ENCODE results near the gene SLC39A11. TPM values are rescaled to one million over a fixed set of nuclear protein-coding genes. Genes with fewer than 3 reads are reported as not detected.

The SLC39A11 gene
- total and polyA plus RNA-seq, 2 of the 13 experiments (the other 11 are each of a cell fraction or from before 2014, with no cell fraction given), result 17.2 to 31.5 TPM

GRCh38 chr17:72978593-72979218 lies 113.8 kb downstream of the SLC39A11 start (continued):
- TF ChIP-seq ZUFSP (CRISPR knock-in tag; IDR thresholded peaks at IDR 0.05; ENCODE audit: borderline replicate concordance) (no peak), ZNF207 (IDR thresholded peaks at IDR 0.05; ENCODE audit: borderline replicate concordance) (no peak), ZNF503 (CRISPR knock-in tag; IDR thresholded peaks at IDR 0.05) (no peak)

GRCh38 chr17:72977771-72978417 lies 114.6 kb downstream of the SLC39A11 start:
- POLR2A ChIA-PET, result no interaction called here
- Histone ChIP-seq H3K9ac (ENCODE audit: insufficient read depth, low read depth, low read length) (no peak overlapping the region), H3K4me3 (replicated peaks in 1 of 3; ENCODE audit: insufficient read depth in 1 of 3, low read depth in 2 of 3, low read length in 3 of 3) (peak overlapping the region in 1 of 3 experiments; percentile 43; a peak in 1 of 6 replicates), H3K27me3 (ENCODE audit: control insufficient read depth in 1 of 2, insufficient read depth in 2 of 2, low read length in 2 of 2) (peaks cover 2 to 3% of the 10 kb centered on the region in 2 experiments; a peak in 3 of 5 replicates), H4K20me1 (ENCODE audit: insufficient read depth, low read length) (no peaks in the 10 kb centered on the region; the same call in none of the 2 replicates), H2AFZ (ENCODE audit: low read length) (no peak overlapping the region), H3K9me3 (ENCODE audit: low read length) (no peaks in the 10 kb centered on the region), H3K36me3 (replicated peaks in 1 of 2; ENCODE audit: control insufficient read depth in 1 of 2, insufficient read depth in 2 of 2, low read length in 2 of 2) (no peaks in the 10 kb centered on the region), H3K79me2 (ENCODE audit: insufficient read depth, low read length) (no peaks in the 10 kb centered on the region), H3K4me2 (ENCODE audit: low read depth, low read length) (peak overlapping the region; percentile 60), H3K27ac (ENCODE audit: extremely low read length, insufficient read depth, low read length) (no peak overlapping the region), H3K4me1 (ENCODE audit: insufficient read depth, low read length) (peaks cover 37% of the 10 kb centered on the region)
- CTCF ChIA-PET (ENCODE audit: low intra/inter-chr PET ratio, low total read pairs), result no interaction called here
- WGBS (ENCODE audit: low lambda C conversion rate), result 65% methylated on average over 20 of the region's 20 CpGs
- BruUV-seq (replicated peaks), result no TSS peak
- DNase-seq (ENCODE audit: low spot score) (no peak), ATAC-seq (peak; percentile 63), FAIRE-seq (no peak)
- in situ Hi-C loops (cut with HindIII; ENCODE audit: extremely low pct_ligation_motif_present, low pct_unique_long_range_greater_than_20kb) (loop anchor here (10.0 kb wide), 1 partner anchor 243 kb away; no protein-coding TSS in a partner anchor), intact Hi-C loops (cut with micrococcal nuclease; ENCODE audit: unreplicated experiment) (no loop called here)
- TF ChIP-seq, protein P1, sequence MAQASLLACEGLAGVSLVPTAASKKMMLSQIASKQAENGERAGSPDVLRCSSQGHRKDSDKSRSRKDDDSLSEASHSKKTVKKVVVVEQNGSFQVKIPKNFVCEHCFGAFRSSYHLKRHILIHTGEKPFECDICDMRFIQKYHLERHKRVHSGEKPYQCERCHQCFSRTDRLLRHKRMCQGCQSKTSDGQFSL (CRISPR knock-in tag; IDR thresholded peaks at IDR 0.05), result no peak
- TF ChIP-seq ZFP36 (IDR thresholded peaks at IDR 0.05; ENCODE audit: borderline replicate concordance, low read depth, low read length, partially characterized antibody) (no peak), ELF1 (CRISPR knock-in tag; IDR thresholded peaks at IDR 0.05) (no peak), ZNF83 (CRISPR knock-in tag; IDR thresholded peaks at IDR 0.05; ENCODE audit: borderline replicate concordance) (no peak), ZNF232 (CRISPR knock-in tag; IDR thresholded peaks at IDR 0.05; ENCODE audit: borderline replicate concordance) (no peak), GATAD2A (CRISPR knock-in tag; IDR thresholded peaks at IDR 0.05) (no peak), SKI (IDR thresholded peaks at IDR 0.05; ENCODE audit: partially characterized antibody) (no peak), XBP1 (CRISPR knock-in tag; IDR thresholded peaks at IDR 0.05) (no peak), HIVEP1 (CRISPR knock-in tag; IDR thresholded peaks at IDR 0.05) (no peak), TGIF2 (CRISPR knock-in tag; IDR thresholded peaks at IDR 0.05) (no peak), ZNF615 (CRISPR knock-in tag; IDR thresholded peaks at IDR 0.05; ENCODE audit: borderline replicate concordance) (no peak)
- TF ChIP-seq, protein P2, sequence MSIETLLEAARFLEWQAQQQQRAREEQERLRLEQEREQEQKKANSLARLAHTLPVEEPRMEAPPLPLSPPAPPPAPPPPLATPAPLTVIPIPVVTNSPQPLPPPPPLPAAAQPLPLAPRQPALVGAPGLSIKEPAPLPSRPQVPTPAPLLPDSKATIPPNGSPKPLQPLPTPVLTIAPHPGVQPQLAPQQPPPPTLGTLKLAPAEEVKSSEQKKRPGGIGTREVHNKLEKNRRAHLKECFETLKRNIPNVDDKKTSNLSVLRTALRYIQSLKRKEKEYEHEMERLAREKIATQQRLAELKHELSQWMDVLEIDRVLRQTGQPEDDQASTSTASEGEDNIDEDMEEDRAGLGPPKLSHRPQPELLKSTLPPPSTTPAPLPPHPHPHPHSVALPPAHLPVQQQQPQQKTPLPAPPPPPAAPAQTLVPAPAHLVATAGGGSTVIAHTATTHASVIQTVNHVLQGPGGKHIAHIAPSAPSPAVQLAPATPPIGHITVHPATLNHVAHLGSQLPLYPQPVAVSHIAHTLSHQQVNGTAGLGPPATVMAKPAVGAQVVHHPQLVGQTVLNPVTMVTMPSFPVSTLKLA (IDR thresholded peaks at IDR 0.05), result no peak

Data from HepG2 (cell line).